ENCODE results near the gene PYGO1. TPM values are rescaled to one million over a fixed set of nuclear protein-coding genes. Genes with fewer than 3 reads are reported as not detected.

The PYGO1 gene
- total RNA-seq, 1 experiment from 2014 or later = 8.9 TPM

- H3K4me1 Mint-ChIP-seq (ENCODE audit: low read depth, unreplicated experiment) = peaks cover 6% of the 10 kb centered on the region
- no peaks in the 10 kb centered on the region for H3K27me3 Mint-ChIP-seq (ENCODE audit: insufficient read depth, unreplicated experiment)
- Histone ChIP-seq H3K4me1 (no peaks in the 10 kb centered on the region), H3K27me3 (replicated peaks; ENCODE audit: control insufficient read depth, insufficient read depth, low read length) (no peaks in the 10 kb centered on the region), H3K4me3 (ENCODE audit: low read depth, low read length) (no peak overlapping the region), H3K9me3 (no peaks in the 10 kb centered on the region), H3K36me3 (ENCODE audit: control insufficient read depth, insufficient read depth, low read length) (no peaks in the 10 kb centered on the region)
- no peak for TF ChIP-seq CTCF (IDR thresholded peaks at IDR 0.05; ENCODE audit: insufficient read depth in 1 of 2, low read depth in 1 of 2, low read length in 1 of 2, severe bottlenecking in 1 of 2, unreplicated experiment in 1 of 2)
- intact Hi-C loops (cut with micrococcal nuclease; ENCODE audit: unreplicated experiment) = no loop called here
- H3K9me3 Mint-ChIP-seq (ENCODE audit: unreplicated experiment) = no peaks in the 10 kb centered on the region
- POLR2A ChIA-PET = no interaction called here
- CTCF ChIA-PET = no interaction called here
- no peak overlapping the region for H3K4me3 Mint-ChIP-seq (ENCODE audit: unreplicated experiment)
- BruUV-seq (replicated peaks) = no TSS peak
- H3K36me3 Mint-ChIP-seq (ENCODE audit: insufficient read depth, unreplicated experiment) = no peaks in the 10 kb centered on the region
- H3K27ac Mint-ChIP-seq (ENCODE audit: unreplicated experiment) = no peak overlapping the region
- DNase-seq = no peak
These were observed 55.2 kb downstream of the PYGO1 start for GRCh38 chr15:55532944-55533343.

- no peak overlapping the region for H3K4me3 ChIP-seq (ENCODE audit: low read depth, low read length)
- no peaks in the 10 kb centered on the region for H3K36me3 Mint-ChIP-seq (ENCODE audit: insufficient read depth, unreplicated experiment)
- H3K4me3 Mint-ChIP-seq (ENCODE audit: unreplicated experiment) = no peak overlapping the region
- no peak for DNase-seq
- no peaks in the 10 kb centered on the region for H3K36me3 ChIP-seq (ENCODE audit: control insufficient read depth, insufficient read depth, low read length)
- no peaks in the 10 kb centered on the region for H3K27me3 Mint-ChIP-seq (ENCODE audit: insufficient read depth, unreplicated experiment)
- intact Hi-C loops (cut with micrococcal nuclease; ENCODE audit: unreplicated experiment) = no loop called here
- no peaks in the 10 kb centered on the region for H3K27me3 ChIP-seq (replicated peaks; ENCODE audit: control insufficient read depth, insufficient read depth, low read length)
- H3K9me3 ChIP-seq = no peaks in the 10 kb centered on the region
- TF ChIP-seq CTCF (IDR thresholded peaks at IDR 0.05; ENCODE audit: insufficient read depth in 1 of 2, low read depth in 1 of 2, low read length in 1 of 2, severe bottlenecking in 1 of 2, unreplicated experiment in 1 of 2) = no peak
- no peaks in the 10 kb centered on the region for H3K4me1 Mint-ChIP-seq (ENCODE audit: low read depth, unreplicated experiment)
- no peaks in the 10 kb centered on the region for H3K4me1 ChIP-seq
- POLR2A ChIA-PET = no interaction called here
- no peaks in the 10 kb centered on the region for H3K9me3 Mint-ChIP-seq (ENCODE audit: unreplicated experiment)
- no TSS peak for BruUV-seq (replicated peaks)
- H3K27ac Mint-ChIP-seq (ENCODE audit: unreplicated experiment) = no peak overlapping the region
- CTCF ChIA-PET = no interaction called here
These were observed 57.3 kb downstream of the PYGO1 start for GRCh38 chr15:55530861-55531313.

DNA sequence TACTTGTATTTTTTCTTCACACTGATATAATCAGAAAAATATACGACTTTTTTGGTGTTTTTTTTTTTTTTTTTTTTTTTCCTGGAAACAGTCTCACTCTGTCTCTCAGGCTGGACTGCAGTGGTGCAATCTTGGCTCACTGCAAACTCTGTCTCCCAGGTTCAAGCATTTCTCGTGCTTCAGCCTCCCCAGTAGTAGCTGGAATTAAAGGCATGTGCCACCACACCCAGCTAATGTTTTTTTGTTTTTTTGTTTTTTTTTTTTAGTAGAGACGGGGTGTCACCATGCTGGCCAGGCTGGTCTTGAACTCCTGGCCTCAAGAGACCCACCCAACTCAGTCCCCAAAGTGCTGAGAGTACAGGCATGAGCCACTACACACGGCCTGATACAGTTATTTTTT lies 59.3 kb downstream of the PYGO1 start:
- CTCF ChIA-PET = interaction anchor here (0.6 to 0.8 kb wide), 4 partner anchors 10 to 165 kb away, joined by 3 to 5 read pairs (median 4); no protein-coding TSS in a partner anchor

More for the DNA sequence above, 59.3 kb downstream of the PYGO1 start:
- H3K9me3 ChIP-seq = no peaks in the 10 kb centered on the region
- no TSS peak for BruUV-seq (replicated peaks)
- no peak for DNase-seq
- no peak for TF ChIP-seq CTCF (IDR thresholded peaks at IDR 0.05; ENCODE audit: insufficient read depth in 1 of 2, low read depth in 1 of 2, low read length in 1 of 2, severe bottlenecking in 1 of 2, unreplicated experiment in 1 of 2)
- no peaks in the 10 kb centered on the region for H3K36me3 ChIP-seq (ENCODE audit: control insufficient read depth, insufficient read depth, low read length)
- Mint-ChIP-seq H3K4me3 (ENCODE audit: unreplicated experiment) (no peak overlapping the region), H3K4me1 (ENCODE audit: low read depth, unreplicated experiment) (no peaks in the 10 kb centered on the region), H3K27ac (ENCODE audit: unreplicated experiment) (no peak overlapping the region), H3K27me3 (ENCODE audit: insufficient read depth, unreplicated experiment) (no peaks in the 10 kb centered on the region), H3K9me3 (ENCODE audit: unreplicated experiment) (no peaks in the 10 kb centered on the region), H3K36me3 (ENCODE audit: insufficient read depth, unreplicated experiment) (no peaks in the 10 kb centered on the region)
- no peak overlapping the region for H3K4me3 ChIP-seq (ENCODE audit: low read depth, low read length)
- H3K27me3 ChIP-seq (replicated peaks; ENCODE audit: control insufficient read depth, insufficient read depth, low read length) = no peaks in the 10 kb centered on the region
- intact Hi-C loops (cut with micrococcal nuclease; ENCODE audit: unreplicated experiment) = loop anchor here (5.0 kb wide), 1 partner anchor 58 kb away; the partner anchor contains the start of gene PYGO1
- POLR2A ChIA-PET = no interaction called here
- H3K4me1 ChIP-seq = no peaks in the 10 kb centered on the region
